Caki2 (cell line): ENCODE results near the gene IL27RA. TPM values are rescaled to one million over a fixed set of nuclear protein-coding genes. Genes with fewer than 3 reads are reported as not detected.

Experiments used
- DNase-seq: peaks from one replicate; pipeline ENCODE4 v3.0.0-alpha.2; 2015; ENCODE audit warnings: low read depth
- in situ Hi-C: cut with HindIII; loops from 2 replicates; pipeline ENCODE4 v1.10.0; 2016; ENCODE audit warnings: low sequenced_read_pairs, low pct_unique_long_range_greater_than_20kb, mixed read lengths
- total RNA-seq: library from RNA; depleted of rRNA; stranded (reverse); fragments of >200 nt; shearing (Covaris generic); gene quantifications from 2 replicates; pipeline ENCODE4 v1.2.3, GENCODE V29; 2014; ENCODE audit warnings: low replicate concordance

The IL27RA gene
- total RNA-seq, 1 experiment from 2014 or later = 15.6 TPM

DNA sequence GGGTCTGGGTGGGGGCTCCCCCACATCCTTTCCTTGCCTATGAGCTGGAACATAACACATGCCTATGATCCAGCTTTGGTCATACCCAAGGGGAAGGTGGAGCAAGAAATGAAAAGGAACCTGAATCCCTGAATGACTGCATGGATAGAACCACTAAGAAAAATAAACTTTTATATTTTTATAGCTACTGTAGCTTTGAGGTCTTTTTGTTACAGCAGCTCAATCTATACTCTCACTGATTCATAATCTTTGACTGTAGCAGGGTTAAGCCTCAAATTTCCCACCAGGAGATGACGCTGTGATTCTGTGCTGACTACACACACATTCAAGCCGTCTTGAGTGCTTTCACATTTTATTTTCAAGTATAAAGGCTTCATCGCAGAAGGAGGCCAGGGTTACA lies 21.5 kb downstream of the IL27RA start:
- in situ Hi-C loops = no loop called here
- DNase-seq = no peak

DNA sequence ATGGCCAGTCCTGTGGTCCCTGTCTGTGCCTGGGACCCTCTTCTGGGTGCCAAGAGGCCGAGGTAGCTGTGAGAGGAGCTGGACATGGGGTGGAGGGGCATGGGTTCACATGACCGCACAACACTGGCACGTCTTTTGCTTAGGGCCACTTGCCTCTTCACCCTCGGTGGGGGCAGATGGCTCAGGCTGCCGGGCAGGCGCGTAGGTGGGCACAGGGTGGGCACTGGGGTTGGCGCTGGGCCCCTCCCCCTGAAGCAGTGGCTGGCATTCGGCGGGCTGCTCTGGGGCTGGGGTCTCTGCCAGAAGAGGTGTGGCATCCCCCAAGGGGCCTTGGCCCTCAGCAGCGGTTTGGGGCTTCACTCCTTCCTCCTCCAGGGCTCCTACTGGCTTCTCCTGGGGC lies 21.9 kb downstream of the IL27RA start:
- no peak for DNase-seq
- in situ Hi-C loops = no loop called here

DNA sequence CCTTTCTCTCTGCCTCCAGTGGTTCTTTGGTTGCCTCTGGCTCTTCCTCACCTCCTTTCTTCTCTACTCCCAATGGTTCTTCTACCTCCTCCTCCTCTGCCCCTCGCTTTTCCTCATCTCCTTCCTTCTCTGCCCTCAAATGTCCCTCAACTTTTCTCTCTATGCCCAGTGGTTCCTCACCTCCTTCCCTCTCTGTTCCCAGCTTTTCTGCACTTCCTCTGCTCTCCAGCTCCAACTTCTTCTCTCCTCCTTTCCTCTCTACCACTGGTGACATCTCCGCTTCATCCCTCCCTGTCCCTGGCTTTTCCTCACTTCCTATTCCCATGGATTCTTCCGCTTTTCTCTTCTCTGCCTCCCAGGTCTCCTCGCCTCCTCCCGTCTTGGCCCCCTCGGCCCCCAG lies 22.5 kb downstream of the IL27RA start:
- no peak for DNase-seq
- in situ Hi-C loops = no loop called here

DNA sequence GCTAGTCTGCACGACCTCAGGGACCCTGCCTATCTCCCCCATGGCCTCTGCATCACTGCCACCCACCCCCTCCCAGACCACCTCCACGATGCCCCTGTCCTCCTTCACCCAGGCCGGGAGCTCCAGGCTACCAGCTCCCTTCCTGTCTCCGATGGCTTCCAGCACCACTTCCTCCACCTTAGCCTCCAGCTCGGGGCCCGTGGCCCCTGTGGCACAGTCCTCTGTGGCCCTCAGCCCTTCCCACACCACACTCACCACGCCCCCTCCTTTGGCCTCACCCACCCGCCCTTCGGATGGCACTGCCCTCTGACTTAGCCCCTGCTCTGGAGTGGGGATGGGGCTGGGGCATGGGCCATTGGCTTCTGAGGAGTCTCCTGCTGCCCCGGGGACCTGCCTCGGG lies 23.2 kb downstream of the IL27RA start:
- no peak for DNase-seq
- in situ Hi-C loops = no loop called here

DNA sequence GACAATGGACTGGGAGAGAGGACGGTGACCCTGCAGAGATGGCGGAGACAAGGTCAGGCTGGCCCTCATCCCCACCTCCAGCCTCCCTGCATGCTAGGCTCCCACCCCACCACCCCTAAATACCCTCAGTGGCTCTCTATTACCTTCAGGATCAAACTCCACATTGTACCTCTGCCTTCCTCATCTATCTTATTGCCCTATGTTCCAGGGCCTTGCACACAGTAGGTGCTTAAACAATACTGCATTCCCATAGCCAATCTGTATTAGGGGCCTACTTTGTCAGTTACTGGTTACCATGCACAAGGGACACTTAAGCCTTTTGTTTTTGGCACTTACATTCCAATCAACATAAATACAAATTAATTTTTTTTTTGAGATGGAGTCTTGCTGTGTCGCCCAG lies 23.8 kb downstream of the IL27RA start:
- in situ Hi-C loops = no loop called here

DNA sequence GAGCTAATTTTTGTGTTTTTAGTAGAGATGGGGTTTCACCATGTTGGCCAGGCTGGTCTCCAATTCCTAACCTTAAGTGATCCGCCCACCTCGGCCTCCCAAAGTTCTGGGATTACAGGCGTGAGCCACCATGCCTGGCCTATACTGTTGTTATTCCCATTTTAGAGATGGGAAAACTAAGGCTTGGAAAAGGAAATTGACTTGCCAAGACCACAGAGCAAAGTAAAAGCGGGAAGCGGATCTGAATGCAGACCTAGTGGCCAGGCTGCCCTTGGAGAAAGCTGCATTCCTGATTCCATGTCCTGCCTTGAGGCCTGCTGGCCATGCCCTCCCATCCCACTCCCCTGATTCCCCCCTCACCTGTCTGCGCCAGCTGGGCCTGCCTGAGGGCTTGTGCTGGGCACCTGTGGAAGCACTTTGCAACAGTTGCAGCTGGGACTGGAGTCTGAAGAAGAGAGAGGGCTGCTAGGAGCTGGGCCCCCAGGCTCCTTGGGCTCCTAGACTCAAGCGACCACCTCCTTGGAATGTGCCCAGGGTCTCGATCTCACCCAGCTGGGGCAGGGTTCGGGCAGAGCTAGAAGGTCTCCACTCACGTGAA lies 24.6 kb downstream of the IL27RA start:
- DNase-seq = no peak
- in situ Hi-C loops = no loop called here

More for the DNA sequence above, 23.8 kb downstream of the IL27RA start:
- DNase-seq = no peak

DNA sequence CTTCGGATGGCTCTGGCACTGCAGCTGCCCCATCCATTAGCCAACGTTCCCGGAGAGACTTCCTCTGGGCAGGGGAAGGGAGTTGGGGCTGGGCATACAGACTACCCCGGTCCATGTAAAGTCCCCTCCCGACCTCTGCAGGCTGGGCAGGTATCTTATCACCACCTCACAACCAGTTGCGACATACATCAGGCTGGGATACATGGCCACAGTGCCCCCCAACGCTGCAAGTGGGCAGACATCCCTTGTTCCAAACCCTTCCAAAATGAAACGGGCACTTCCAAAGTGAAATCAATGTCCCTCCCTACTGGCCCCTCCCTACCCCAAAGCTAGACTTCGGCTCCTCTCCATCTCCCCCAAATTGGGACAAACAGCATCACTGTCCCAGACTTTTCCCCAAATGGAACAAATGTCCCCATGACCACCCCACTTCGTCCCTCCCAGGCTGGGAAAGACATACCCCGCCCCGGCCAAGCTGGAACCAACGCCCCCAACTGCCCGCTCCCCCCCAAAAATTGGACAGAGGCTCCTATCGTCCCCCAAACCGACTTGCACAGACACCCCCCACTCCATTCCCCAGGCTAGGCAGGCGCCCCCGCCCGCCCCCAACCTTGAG lies 25.3 kb downstream of the IL27RA start:
- in situ Hi-C loops = no loop called here
- no peak for DNase-seq

DNA sequence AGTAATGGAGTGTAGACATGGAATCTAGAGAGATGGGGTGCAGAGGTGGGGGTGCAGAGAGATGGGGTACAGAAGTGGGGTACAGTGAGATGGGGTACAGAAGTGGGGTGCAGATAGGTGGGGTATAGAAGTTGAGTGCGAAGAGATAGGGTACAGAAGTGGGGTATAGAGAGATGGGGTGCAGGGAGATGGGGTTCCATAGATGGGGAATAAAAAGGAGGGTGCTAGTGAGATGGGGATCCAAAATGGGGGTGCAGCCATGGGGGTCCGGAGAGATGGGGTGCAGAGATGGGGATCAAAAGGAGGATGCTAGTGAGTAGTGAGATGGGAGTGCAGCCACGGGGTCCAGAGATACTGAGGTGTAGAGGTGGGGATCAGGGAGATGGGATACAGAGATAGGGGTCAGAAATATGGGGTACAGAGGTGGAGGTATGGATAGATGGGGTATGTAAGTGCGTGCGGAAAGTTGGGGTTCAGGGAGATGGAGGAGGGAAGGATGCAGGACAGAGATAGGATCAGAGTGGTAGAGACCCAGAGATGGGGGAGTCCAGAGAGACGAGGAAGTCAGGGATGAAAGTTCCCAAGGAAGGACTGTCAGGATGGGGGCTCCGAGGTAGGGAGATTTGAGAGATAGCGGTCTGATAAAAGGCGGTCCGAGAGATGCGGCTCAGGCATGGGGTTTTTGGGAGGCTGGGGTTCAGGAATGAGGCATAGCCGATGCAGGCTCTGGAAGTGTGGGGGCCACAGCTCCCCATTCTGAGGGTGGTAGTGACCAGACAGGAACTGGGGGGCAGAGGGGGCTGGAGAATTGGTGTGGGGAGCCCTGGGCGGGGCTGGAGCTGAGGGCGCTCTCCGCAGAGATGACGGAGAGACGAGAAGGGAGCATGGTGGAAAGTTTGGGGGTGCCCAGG lies 26.9 kb downstream of the IL27RA start:
- DNase-seq = no peak
- in situ Hi-C loops = no loop called here

DNA sequence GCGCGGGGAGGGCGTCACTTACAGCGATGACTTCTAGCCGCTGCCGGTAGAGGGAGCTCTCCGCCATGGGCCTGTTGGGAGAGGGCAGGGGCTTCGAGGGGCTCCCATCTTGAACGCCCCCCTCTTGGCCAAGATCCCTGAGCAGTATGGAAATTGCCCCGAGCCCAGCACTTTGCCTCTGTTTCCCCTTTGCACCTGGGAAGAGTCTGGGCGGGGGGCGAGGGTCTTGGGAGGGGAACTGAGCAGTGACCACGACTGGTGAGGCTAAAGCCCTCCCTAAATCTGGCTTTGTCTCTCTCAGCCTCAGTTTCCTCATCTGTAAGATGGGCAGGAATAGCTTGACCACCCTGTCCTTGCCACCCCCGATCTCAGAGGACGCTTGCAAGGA lies 27.5 kb downstream of the IL27RA start:
- in situ Hi-C loops = no loop called here

DNA sequence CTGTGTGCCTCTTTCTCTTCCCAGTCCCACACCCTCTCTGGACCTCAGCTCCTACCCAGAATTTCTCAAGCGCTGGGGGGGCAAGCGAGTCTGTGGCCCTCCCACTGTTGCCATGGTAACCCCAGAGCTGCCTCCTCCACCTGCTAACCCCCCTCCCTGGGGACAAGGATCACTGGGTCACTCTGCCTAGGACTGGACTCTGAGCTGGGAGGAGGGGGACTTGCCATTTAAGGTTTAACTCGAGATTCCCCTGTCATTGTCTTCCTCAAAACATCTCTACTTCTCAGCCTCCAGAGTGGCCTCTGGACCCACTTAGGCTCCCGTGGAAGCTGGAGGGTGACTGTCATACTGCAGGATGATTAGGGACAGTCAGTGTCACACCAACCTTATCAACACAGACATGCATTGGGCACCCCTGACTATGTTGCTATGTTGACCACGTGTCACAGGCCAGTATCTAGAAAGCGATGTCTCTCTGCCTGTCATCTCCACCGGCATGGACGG lies 28.1 kb downstream of the IL27RA start:
- DNase-seq = no peak
- in situ Hi-C loops = no loop called here

More for the DNA sequence above, 27.5 kb downstream of the IL27RA start:
- no peak for DNase-seq

DNA sequence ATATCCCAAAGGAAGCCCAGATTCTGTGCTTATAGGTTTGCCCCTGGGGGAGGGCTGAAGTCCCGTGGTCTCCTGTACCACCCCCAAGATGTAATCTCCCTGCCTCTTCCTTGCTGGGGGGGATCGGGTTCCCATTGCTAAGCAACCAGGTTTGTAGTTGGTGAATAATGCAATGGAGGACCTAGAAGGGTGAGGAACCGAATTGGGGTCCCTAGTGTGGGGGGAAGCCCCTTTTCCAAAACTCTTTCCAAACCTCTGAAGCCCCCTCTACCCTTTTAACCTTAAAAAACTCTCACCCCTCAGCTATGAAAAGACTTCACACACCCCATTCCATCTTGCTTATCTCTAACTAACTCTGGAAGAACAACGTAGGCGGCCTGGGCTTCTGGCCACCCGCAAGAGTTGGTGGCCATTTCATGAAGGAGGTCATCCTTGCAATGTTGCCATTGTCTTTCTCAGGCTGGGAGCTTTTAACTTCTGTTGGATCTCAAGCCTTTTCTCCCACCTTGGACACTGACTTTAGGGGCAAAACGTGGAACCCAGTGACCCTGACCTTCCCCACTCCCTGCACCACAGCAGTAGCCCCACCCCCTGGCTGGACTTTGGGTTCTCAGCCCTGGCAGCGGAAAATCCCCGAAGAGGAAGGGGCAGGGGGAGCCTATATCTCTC lies 29.7 kb downstream of the IL27RA start:
- in situ Hi-C loops = no loop called here
- no peak for DNase-seq

DNA sequence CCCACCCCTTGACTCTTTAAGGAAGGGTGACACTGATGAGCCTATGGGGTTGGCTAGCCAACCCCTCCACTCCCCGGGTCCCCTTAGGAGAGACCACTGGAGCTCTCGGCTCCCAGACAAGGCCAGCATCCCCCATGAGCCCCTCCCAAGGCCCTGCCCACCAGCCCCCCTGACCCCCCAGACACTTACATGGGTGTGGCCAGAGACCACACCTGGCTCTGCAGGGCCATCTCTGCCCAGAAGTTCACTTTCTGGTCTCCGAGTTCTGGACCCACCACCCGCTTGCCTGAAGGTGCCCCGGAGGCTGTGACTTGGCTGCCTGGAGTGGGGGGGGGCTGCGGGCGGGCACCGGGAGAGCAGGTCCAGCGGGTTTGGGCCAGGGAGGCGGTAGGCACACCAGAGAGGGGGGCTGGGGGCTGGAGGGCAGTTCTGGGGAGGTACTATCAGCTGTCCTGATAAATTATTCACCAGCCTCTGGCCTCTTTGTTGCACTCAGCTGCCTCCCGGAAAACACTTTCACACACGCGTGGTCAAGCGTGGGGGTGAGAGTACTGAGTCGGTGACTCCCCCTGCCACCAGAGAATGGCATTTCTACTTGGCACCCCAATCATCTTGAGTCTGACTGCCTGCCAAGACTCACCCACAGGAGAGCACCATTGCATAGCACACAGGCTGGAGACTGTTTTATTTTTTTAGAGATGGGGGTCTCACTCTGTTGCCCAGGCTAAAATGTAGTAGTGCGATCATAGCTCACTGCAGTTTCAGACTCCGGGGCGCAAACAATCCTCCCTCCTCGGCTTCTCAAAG lies 30.4 kb downstream of the IL27RA start, which contains the start of gene PALM3:
PALM3 (minus strand) TSS at position 326 of the 807 bp plus-strand sequence; CDS start at position 230, 96 bp downstream.
- DNase-seq = no peak
- in situ Hi-C loops = no loop called here

DNA sequence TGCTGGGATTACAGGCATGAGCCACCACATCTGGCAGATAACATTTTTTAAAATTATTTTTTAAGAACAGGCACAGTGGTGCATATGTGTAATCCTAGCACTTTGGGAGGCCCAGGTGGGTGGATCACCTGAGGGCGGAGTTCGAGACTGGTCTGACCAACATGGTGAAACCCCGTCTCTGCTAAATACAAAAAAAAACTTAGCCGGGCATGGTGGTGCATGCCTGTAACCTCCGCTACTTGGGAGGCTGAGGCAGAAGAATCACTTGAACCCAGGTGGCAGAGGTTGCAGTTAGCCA lies 30.9 kb downstream of the IL27RA start:
- in situ Hi-C loops = no loop called here
- DNase-seq = no peak

DNA sequence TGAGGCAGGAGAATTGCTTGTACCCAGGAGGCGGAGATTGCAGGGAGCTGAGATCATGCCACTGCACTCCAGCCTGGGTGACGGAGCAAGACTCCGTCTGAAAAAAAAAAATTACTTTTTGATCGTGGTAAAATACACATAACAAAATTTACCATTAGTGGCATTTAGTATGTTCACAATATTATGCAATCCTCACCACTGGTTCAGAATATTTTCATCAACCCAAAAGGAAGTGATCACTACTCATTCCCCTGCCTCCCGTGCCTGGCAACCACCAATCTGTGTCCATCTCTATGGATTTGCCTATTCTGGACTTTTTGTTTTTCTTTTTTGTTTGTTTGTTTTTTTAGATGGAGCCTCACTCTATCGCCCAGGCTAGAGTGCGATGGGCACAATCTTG lies 31.5 kb downstream of the IL27RA start:
- no peak for DNase-seq
- in situ Hi-C loops = no loop called here

DNA sequence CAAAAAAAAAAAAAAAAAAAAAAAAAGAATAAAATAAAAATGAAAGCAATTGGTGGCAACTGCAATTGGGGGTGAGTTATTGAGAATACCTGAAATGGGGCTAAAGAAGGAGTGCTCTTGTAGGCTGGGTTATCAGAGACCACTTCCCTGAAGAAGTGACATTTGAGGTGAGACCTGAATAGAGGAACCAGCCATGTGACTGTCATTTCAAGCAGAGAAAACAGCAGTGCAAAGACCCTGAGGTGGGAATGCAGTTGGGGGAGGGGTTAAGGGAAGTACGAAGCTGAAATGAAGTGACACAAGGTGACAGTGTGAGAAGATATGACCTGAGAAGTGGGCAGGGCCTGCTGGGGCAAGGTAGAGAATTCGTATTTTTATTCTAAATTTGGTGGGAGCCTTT lies 34.6 kb downstream of the IL27RA start:
- in situ Hi-C loops = no loop called here
- no peak for DNase-seq

DNA sequence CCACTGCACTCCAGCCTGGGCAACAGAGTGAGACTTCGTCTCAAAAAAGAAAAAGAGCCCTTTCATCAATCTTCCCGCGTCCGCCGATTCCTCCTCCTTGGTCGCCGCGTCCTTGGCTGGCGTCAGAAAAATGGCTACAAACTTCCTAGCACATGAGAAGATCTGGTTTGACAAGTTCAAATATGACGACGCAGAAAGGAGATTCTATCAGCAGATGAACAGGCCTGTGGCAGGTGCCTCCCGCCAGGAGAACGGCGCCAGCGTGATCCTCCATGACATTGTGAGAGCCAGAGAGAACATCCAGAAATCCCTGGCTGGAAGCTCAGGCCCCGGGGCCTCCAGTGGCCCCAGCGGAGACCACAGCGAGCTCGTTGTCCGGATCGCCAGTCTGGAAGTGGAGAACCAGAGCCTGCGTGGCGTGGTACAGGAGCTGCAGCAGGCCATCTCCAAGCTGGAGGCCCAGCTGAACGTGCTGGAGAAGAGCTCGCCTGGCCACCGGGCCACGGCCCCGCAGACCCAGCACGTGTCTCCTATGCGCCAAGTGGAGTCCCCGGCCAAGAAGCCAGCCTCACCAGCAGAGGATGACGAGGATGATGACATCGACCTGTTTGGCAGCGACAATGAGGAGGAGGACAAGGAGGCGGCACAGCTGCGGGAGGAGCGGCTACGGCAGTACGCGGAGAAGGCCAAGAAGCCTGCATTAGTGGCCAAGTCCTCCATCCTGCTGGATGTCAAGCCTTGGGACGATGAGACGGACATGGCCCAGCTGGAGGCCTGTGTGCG lies 38.9 kb downstream of the IL27RA start:
- in situ Hi-C loops = no loop called here
- DNase-seq = no peak

DNA sequence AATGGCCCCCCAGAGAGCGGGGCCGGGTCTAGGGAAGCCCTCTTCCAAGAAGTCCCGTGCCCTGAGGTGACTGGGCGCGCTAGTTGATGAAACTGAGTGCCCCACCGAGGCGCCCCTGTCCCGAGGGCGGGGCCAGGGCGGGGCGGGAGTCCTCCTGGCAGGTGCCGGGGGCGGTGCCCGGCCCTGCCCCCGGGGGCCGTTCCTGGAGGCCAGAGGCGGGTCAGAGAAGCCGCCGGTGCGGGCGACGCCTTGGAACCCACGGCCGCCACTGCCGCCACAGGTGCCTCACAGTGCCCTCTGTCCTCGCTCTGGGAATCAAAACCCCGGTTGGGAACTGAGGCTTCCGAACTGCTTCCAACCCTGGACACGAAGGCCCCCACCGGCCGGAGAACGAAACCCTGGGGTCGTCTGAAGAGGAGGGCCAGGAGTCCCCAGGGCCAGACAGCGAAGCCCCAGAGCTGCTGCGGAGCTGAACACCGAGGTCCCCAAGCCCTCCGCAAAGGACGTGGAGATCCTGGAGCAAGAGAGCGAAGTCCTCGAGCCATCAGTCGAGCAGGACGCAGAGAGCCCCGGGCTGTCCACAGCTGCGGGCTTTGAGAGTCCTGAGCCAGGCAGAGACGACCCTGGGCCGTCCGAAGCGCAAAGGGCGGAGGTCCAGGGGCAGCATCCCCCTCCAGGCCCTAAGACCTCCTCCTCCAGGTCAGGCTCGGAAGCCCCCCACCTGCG lies 41.1 kb downstream of the IL27RA start, which contains the start of gene MISP3:
MISP3 (plus strand) TSS at position 252 of the 726 bp plus-strand sequence. CDS start 524 bp downstream, outside the sequence.
- peak; percentile 62 for DNase-seq
- in situ Hi-C loops = no loop called here
